NAMALWA (cell line): ENCODE data around the gene TBC1D2B.
"Not testable (repeated sequence)": the region's sequence is repeated elsewhere in the genome, so short reads cannot be mapped to it uniquely, and the experiment has no call there.

Experiments
- DNase-seq: peaks from one replicate; pipeline ENCODE4 v3.0.0-alpha.2; 2015; ENCODE audit warnings: low spot score

Gene TBC1D2B

GRCh38 chr15:77988347-77989295 is 88.9 kb downstream of the TBC1D2B start:
- no peak for DNase-seq

GRCh38 chr15:77987765-77988136 is 89.8 kb downstream of the TBC1D2B start:
- DNase-seq: not testable (repeated sequence)

- DNase-seq: no peak
Observed at GRCh38 chr15:77986891-77987764, 90.4 kb downstream of the TBC1D2B start.

- no peak for DNase-seq
Observed at GRCh38 chr15:77985931-77986480, 91.5 kb downstream of the TBC1D2B start.

- no peak for DNase-seq
Observed at GRCh38 chr15:77985031-77985930, 92.2 kb downstream of the TBC1D2B start.

GRCh38 chr15:77984446-77984861 is 93.1 kb downstream of the TBC1D2B start:
- no peak for DNase-seq

- no peak for DNase-seq
Observed at GRCh38 chr15:77983708-77984445, 93.6 kb downstream of the TBC1D2B start.

- no peak for DNase-seq
Observed at GRCh38 chr15:77983091-77983707, 94.3 kb downstream of the TBC1D2B start.

GRCh38 chr15:77982127-77982490 is 95.4 kb downstream of the TBC1D2B start:
- DNase-seq: no peak

- no peak for DNase-seq
Observed at GRCh38 chr15:77981281-77982126, 96.0 kb downstream of the TBC1D2B start.

- DNase-seq: not testable (repeated sequence)
Observed at GRCh38 chr15:77980674-77981073, 96.8 kb downstream of the TBC1D2B start.

- no peak for DNase-seq
Observed at GRCh38 chr15:77980098-77980497, 97.4 kb downstream of the TBC1D2B start.

GRCh38 chr15:77979157-77979556 is 98.4 kb downstream of the TBC1D2B start:
- DNase-seq: not testable (repeated sequence)

GRCh38 chr15:77978759-77979145 is 98.8 kb downstream of the TBC1D2B start:
- not testable (repeated sequence) for DNase-seq

GRCh38 chr15:77977903-77978758 is 99.4 kb downstream of the TBC1D2B start:
- DNase-seq: not testable (repeated sequence)

- DNase-seq: not testable (repeated sequence)
Observed at GRCh38 chr15:77976760-77977525, 100.6 kb downstream of the TBC1D2B start.

- not testable (repeated sequence) for DNase-seq
Observed at GRCh38 chr15:77976095-77976450, 101.4 kb downstream of the TBC1D2B start.
